Tibial nerve (tissue), 4 donors: ENCODE data around the gene SLC24A3.

ENCODE experiments used
- CTCF ChIP-seq, 5 experiments: fragments of 200-600 bp in 3 of 5; fragments of 450-650 bp in 2 of 5; sonication (generic) in 3 of 5; IDR thresholded peaks; one replicate each; pipeline ENCODE4 v1.5.1; 2016 to 2019; ENCODE audit warnings: antibody characterized with exemption in 5 of 5, mild to moderate bottlenecking in 3 of 5, moderate library complexity in 2 of 5
- EP300 ChIP-seq, 2 donors: sonication (generic); formaldehyde crosslinking; IDR thresholded peaks; one replicate each; pipeline ENCODE4 v1.6.1; 2017; ENCODE audit warnings: antibody characterized with exemption in 2 of 2, mild to moderate bottlenecking in 1 of 2
- POLR2A ChIP-seq, 2 donors: fragments of 450-650 bp; IDR thresholded peaks; one replicate each; pipeline ENCODE4 v1.6.1; 2017; ENCODE audit warnings: antibody characterized with exemption in 2 of 2, mild to moderate bottlenecking in 2 of 2, moderate library complexity in 2 of 2

DNA sequence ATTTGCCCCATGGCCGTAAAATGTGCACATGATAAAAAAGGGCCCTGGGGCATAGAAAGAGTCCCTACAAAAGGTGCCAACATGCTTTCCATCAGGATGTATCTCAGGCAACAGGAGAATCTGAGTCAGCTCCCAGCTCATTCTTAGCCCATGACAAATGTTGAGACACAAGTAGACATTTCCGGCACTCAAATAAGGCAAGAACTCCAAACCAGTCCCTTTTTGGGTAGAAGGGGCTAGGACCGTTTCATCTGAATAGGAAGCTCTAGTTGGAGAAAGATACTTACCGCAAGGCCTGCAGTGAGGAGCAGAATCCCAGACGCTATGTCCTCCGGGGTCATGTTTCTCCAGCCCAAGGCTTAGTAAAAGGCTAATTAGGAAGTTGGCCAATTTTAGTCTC lies 284.6 kb downstream of the SLC24A3 start:
- TF ChIP-seq CTCF (IDR thresholded peaks at IDR 0.05) = no peak
- TF ChIP-seq POLR2A (IDR thresholded peaks at IDR 0.05) = no peak
- TF ChIP-seq EP300 (IDR thresholded peaks at IDR 0.05) = no peak
